SK-N-SH treated with all-trans-retinoic acid at 6 μM for 48 hours (cell line): ENCODE results near the gene KNSTRN.

Experiments used
- ATAC-seq: fragments of 200-7000 bp; cut with Tn5 transposase; 3 replicates; pipeline ENCODE4 v1.9.1; 2020; ENCODE audit warnings: mild to moderate bottlenecking, moderate library complexity
- ARNTL ChIP-seq: fragments of 450-650 bp; formaldehyde crosslinking; IDR thresholded peaks from 2 replicates; pipeline ENCODE4 v1.5.0; 2020; ENCODE audit warnings: low read depth, mild to moderate bottlenecking, moderate library complexity, borderline replicate concordance
- BACH2 ChIP-seq: fragments of 250-450 bp; sonication (Bioruptor Pico); IDR thresholded peaks from 2 replicates; pipeline ENCODE4 v1.9.0; 2021; ENCODE audit warnings: mild to moderate bottlenecking, borderline replicate concordance
- CREB5 ChIP-seq: fragments of 250-450 bp; sonication (Bioruptor Pico); IDR thresholded peaks from 2 replicates; pipeline ENCODE4 v1.5.1; 2020; ENCODE audit warnings: low read depth, mild to moderate bottlenecking, moderate library complexity
- CSDC2 ChIP-seq: fragments of 250-450 bp; sonication (Bioruptor Pico); IDR thresholded peaks from 2 replicates; pipeline ENCODE4 v1.5.0; 2020; ENCODE audit warnings: mild to moderate bottlenecking, moderate library complexity
- ESRRG ChIP-seq: fragments of 250-450 bp; sonication (Bioruptor Pico); IDR thresholded peaks from 2 replicates; pipeline ENCODE4 v1.6.1; 2021; ENCODE audit warnings: mild to moderate bottlenecking
- GLIS3 ChIP-seq: fragments of 250-450 bp; sonication (Bioruptor Pico); IDR thresholded peaks from 2 replicates; pipeline ENCODE4 v1.5.0; 2020; ENCODE audit warnings: mild to moderate bottlenecking, moderate library complexity
- ISL1 ChIP-seq: fragments of 250-450 bp; sonication (Bioruptor Pico); IDR thresholded peaks from 2 replicates; pipeline ENCODE4 v2.1.2; 2022; ENCODE audit warnings: mild to moderate bottlenecking, moderate library complexity
- OSR1 ChIP-seq: fragments of 250-450 bp; sonication (Bioruptor Pico); IDR thresholded peaks from 2 replicates; pipeline ENCODE4 v1.8.0; 2022; ENCODE audit warnings: moderate library complexity, mild to moderate bottlenecking, inconsistent platforms
- PPARA ChIP-seq: fragments of 250-450 bp; sonication (Bioruptor Pico); IDR thresholded peaks from 2 replicates; pipeline ENCODE4 v1.5.0; 2020; ENCODE audit warnings: mild to moderate bottlenecking, borderline replicate concordance
- SNAI2 ChIP-seq: fragments of 250-450 bp; sonication (Bioruptor Pico); IDR thresholded peaks from 2 replicates; pipeline ENCODE4 v1.5.0; 2020; ENCODE audit warnings: mild to moderate bottlenecking, moderate library complexity
- TCF4 ChIP-seq: fragments of 250-450 bp; sonication (Bioruptor Pico); IDR thresholded peaks from 2 replicates; pipeline ENCODE4 v1.8.0; 2021; ENCODE audit warnings: mild to moderate bottlenecking, moderate library complexity, borderline replicate concordance
- TOX ChIP-seq: fragments of 250-450 bp; sonication (Bioruptor Pico); IDR thresholded peaks from 2 replicates; pipeline ENCODE4 v1.8.0; 2021; ENCODE audit warnings: mild to moderate bottlenecking, moderate library complexity, borderline replicate concordance
- TSHZ2 ChIP-seq: fragments of 250-450 bp; sonication (Bioruptor Pico); IDR thresholded peaks from 2 replicates; pipeline ENCODE4 v1.5.0; 2020; ENCODE audit warnings: mild to moderate bottlenecking, moderate library complexity
- ZC3H10 ChIP-seq: fragments of 250-450 bp; sonication (Bioruptor Pico); IDR thresholded peaks from 2 replicates; pipeline ENCODE4 v1.5.1; 2021; ENCODE audit warnings: mild to moderate bottlenecking, moderate library complexity
- ZFP3 ChIP-seq: fragments of 250-450 bp; sonication (Bioruptor Pico); IDR thresholded peaks from 2 replicates; pipeline ENCODE4 v1.5.0; 2020; ENCODE audit warnings: mild to moderate bottlenecking, moderate library complexity
- ZFP30 ChIP-seq: fragments of 450-650 bp; formaldehyde crosslinking; IDR thresholded peaks from 2 replicates; pipeline ENCODE4 v1.5.0; 2022; ENCODE audit warnings: mild to moderate bottlenecking, moderate library complexity
- ZNF565 ChIP-seq: fragments of 450-650 bp; formaldehyde crosslinking; conservative IDR thresholded peaks from 2 replicates; pipeline ENCODE4 v1.5.0; 2020; ENCODE audit warnings: low read depth, mild to moderate bottlenecking, moderate library complexity
- ZNF70 ChIP-seq: fragments of 450-650 bp; formaldehyde crosslinking; IDR thresholded peaks from 2 replicates; pipeline ENCODE4 v1.5.0; 2020; ENCODE audit warnings: mild to moderate bottlenecking, moderate library complexity
- TF ChIP-seq, protein P1 (sequence below): fragments of 250-450 bp; sonication (Bioruptor Pico); IDR thresholded peaks from 2 replicates; pipeline ENCODE4 v1.5.1; 2021; ENCODE audit warnings: mild to moderate bottlenecking, moderate library complexity
- TF ChIP-seq, protein P2 (sequence below): fragments of 250-450 bp; sonication (Bioruptor Pico); IDR thresholded peaks from 2 replicates; pipeline ENCODE4 v1.8.0; 2021; ENCODE audit warnings: low read depth, mild to moderate bottlenecking, moderate library complexity, borderline replicate concordance
- TF ChIP-seq, protein P3 (sequence below): fragments of 250-450 bp; sonication (Bioruptor Pico); IDR thresholded peaks from 2 replicates; pipeline ENCODE4 v1.8.0; 2020; ENCODE audit warnings: mild to moderate bottlenecking, moderate library complexity, borderline replicate concordance

Gene KNSTRN

GRCh38 chr15:40392986-40393948 is 10.7 kb downstream of the KNSTRN start:
- no peak for ATAC-seq
- no peak for TF ChIP-seq TOX (CRISPR knock-in tag)
- no peak for TF ChIP-seq CSDC2
- TF ChIP-seq, protein P1, sequence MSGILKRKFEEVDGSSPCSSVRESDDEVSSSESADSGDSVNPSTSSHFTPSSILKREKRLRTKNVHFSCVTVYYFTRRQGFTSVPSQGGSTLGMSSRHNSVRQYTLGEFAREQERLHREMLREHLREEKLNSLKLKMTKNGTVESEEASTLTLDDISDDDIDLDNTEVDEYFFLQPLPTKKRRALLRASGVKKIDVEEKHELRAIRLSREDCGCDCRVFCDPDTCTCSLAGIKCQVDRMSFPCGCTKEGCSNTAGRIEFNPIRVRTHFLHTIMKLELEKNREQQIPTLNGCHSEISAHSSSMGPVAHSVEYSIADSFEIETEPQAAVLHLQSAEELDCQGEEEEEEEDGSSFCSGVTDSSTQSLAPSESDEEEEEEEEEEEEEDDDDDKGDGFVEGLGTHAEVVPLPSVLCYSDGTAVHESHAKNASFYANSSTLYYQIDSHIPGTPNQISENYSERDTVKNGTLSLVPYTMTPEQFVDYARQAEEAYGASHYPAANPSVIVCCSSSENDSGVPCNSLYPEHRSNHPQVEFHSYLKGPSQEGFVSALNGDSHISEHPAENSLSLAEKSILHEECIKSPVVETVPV (CRISPR knock-in tag) = no peak
- TF ChIP-seq, protein P2, sequence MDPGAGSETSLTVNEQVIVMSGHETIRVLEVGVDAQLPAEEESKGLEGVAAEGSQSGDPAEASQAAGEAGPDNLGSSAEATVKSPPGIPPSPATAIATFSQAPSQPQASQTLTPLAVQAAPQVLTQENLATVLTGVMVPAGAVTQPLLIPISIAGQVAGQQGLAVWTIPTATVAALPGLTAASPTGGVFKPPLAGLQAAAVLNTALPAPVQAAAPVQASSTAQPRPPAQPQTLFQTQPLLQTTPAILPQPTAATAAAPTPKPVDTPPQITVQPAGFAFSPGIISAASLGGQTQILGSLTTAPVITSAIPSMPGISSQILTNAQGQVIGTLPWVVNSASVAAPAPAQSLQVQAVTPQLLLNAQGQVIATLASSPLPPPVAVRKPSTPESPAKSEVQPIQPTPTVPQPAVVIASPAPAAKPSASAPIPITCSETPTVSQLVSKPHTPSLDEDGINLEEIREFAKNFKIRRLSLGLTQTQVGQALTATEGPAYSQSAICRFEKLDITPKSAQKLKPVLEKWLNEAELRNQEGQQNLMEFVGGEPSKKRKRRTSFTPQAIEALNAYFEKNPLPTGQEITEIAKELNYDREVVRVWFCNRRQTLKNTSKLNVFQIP = no peak
- TF ChIP-seq GLIS3 (CRISPR knock-in tag) = no peak
- no peak for TF ChIP-seq OSR1
- TF ChIP-seq, protein P3, sequence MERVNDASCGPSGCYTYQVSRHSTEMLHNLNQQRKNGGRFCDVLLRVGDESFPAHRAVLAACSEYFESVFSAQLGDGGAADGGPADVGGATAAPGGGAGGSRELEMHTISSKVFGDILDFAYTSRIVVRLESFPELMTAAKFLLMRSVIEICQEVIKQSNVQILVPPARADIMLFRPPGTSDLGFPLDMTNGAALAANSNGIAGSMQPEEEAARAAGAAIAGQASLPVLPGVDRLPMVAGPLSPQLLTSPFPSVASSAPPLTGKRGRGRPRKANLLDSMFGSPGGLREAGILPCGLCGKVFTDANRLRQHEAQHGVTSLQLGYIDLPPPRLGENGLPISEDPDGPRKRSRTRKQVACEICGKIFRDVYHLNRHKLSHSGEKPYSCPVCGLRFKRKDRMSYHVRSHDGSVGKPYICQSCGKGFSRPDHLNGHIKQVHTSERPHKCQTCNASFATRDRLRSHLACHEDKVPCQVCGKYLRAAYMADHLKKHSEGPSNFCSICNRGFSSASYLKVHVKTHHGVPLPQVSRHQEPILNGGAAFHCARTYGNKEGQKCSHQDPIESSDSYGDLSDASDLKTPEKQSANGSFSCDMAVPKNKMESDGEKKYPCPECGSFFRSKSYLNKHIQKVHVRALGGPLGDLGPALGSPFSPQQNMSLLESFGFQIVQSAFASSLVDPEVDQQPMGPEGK (CRISPR knock-in tag) = no peak
- no peak for TF ChIP-seq ARNTL (CRISPR knock-in tag)
- TF ChIP-seq ZNF70 (CRISPR knock-in tag) = no peak
- no peak for TF ChIP-seq BACH2 (CRISPR knock-in tag)
- TF ChIP-seq ZFP30 (CRISPR knock-in tag) = no peak
- TF ChIP-seq ZNF565 (CRISPR knock-in tag) = no peak
- TF ChIP-seq TSHZ2 (CRISPR knock-in tag) = no peak
- TF ChIP-seq, all 23 proteins: peak for 0

GRCh38 chr15:40397688-40398412 is 15.3 kb downstream of the KNSTRN start:
- TF ChIP-seq TOX (CRISPR knock-in tag) (no peak), ESRRG (no peak), PPARA (no peak), ZFP30 (CRISPR knock-in tag) (no peak), ZNF70 (CRISPR knock-in tag) (no peak), ZC3H10 (no peak), SNAI2 (CRISPR knock-in tag) (no peak), TCF4 (no peak), ZFP3 (no peak), TSHZ2 (CRISPR knock-in tag) (no peak), ARNTL (CRISPR knock-in tag) (no peak), BACH2 (CRISPR knock-in tag) (no peak), CREB5 (no peak), ISL1 (CRISPR knock-in tag) (no peak)
- TF ChIP-seq, protein P1 (CRISPR knock-in tag) = no peak
- TF ChIP-seq, protein P2 = no peak
- ATAC-seq = no peak
